ENCODE data around the gene MOB1B.

The MOB1B gene

DNA sequence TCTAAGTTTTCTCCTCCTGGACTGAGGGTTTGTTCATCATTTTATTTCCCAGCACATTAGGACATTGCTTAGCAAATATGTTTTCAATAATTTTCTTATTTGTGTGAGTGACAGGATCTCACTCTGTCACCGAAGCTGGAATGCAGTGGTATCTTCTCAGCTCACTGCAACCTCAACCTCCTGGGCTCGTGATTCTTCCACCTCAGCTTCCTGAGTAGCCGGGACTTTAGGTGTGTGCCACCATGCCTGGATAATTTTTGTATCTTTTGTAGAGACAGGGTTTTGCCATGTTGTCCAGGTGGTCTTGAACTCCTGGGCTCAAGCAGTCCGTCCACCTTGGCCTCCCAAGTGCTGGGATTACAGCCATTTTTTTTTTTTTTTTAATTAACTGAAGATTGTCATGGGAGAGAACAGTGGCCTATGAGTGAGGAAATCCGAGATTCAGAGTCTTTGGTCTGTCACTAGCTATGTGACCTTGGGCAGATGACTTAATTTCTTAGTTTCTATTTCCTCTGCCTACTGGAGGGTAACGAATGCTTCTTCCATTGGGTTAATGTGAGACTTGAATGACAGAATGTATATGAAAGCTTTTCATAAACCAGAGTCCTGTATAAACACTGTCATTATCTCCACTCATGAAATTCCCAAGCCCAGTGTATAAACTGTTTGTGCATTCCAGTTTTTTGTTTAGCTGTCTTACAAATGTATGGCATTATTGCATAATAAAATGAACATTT, 23.9 kb downstream of the MOB1B start:
- Histone ChIP-seq H3K9me3 (ENCODE audit: severe bottlenecking) (no peaks in the 10 kb centered on the region), H3K27ac (ENCODE audit: poor library complexity, severe bottlenecking) (no peak overlapping the region), H3K36me3 (ENCODE audit: low read depth) (no peaks in the 10 kb centered on the region), H3K27me3 (ENCODE audit: insufficient read depth, poor library complexity, severe bottlenecking) (no peaks in the 10 kb centered on the region), H3K4me1 (ENCODE audit: insufficient read depth, poor library complexity, severe bottlenecking) (no peaks in the 10 kb centered on the region), H3K4me3 (ENCODE audit: severe bottlenecking) (no peak overlapping the region)
- DNase-seq (ENCODE audit: low spot score), result no peak
- no peak for ATAC-seq (ENCODE audit: low read depth)
- TF ChIP-seq, protein P1, sequence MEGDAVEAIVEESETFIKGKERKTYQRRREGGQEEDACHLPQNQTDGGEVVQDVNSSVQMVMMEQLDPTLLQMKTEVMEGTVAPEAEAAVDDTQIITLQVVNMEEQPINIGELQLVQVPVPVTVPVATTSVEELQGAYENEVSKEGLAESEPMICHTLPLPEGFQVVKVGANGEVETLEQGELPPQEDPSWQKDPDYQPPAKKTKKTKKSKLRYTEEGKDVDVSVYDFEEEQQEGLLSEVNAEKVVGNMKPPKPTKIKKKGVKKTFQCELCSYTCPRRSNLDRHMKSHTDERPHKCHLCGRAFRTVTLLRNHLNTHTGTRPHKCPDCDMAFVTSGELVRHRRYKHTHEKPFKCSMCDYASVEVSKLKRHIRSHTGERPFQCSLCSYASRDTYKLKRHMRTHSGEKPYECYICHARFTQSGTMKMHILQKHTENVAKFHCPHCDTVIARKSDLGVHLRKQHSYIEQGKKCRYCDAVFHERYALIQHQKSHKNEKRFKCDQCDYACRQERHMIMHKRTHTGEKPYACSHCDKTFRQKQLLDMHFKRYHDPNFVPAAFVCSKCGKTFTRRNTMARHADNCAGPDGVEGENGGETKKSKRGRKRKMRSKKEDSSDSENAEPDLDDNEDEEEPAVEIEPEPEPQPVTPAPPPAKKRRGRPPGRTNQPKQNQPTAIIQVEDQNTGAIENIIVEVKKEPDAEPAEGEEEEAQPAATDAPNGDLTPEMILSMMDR (IDR thresholded peaks at IDR 0.05; ENCODE audit: poor library complexity, severe bottlenecking), result no peak

DNA sequence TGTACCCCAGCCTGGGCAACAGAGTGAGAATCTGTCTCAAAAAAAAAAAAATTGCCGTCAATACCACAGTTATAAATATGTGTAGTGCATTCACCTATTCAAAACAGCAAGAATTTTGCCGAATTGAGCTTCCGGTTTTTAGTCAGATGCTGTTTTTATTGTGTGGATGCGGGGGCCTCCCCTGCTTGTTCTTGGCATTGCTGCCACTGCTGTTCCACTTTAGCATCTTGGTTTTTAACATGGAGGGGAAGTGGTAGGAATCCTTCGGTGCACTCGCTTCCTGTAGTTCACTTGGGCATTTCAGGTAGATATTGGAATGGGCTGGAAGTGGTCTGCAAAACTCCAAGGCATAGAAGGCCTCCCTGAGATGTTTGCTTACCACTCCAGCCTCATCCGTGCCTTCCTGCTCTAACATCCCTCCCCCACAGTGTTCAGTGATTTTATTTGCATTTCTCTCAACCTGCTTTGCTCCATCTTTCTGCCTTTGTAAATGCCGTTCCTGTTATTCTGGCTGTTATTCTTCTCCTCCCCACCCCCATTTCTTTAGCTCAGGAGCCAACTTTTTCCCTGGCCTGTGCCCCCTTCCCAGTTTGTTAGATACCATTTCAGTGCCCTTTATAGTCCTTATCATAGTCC, 25.5 kb downstream of the MOB1B start:
- Histone ChIP-seq H3K4me3 (ENCODE audit: severe bottlenecking) (no peak overlapping the region), H3K9me3 (ENCODE audit: severe bottlenecking) (no peaks in the 10 kb centered on the region)

DNA sequence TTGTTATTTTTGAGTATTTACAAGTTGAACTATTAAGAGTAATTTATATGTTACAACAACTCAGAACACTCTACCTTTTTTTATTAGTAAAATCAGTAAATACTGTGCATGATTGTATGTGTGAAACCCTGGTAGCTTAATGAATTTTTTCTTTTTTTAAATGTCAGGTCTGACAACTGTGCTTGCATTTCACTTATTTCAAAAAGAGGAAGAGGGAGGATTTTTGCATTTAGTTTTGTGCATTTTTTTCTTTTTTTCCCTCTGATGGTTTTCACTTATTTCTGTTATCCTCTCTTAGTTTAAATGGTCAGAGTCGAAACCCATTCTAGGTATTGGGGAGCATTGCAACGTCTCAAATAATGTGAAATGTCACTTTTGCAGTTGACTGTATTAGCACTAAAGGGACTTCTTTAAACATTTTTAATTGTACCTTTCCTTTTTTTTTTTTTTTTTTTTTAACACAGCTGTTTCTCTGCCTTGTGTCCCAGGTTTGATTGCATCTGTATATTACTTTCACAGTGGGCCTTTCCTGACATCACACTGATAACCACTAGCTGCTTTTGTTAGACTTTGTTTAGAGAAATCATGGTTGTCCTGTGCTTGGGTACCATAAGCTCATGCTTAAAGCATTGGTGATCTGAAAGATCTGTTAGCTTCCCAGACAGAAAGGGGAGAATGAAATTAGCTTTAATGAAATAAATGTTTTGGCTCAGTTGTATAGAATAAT, 28.5 kb downstream of the MOB1B start:
- Histone ChIP-seq H3K27ac (ENCODE audit: poor library complexity, severe bottlenecking) (no peak overlapping the region), H3K4me3 (ENCODE audit: severe bottlenecking) (no peak overlapping the region), H3K9me3 (ENCODE audit: severe bottlenecking) (no peaks in the 10 kb centered on the region), H3K36me3 (ENCODE audit: low read depth) (no peaks in the 10 kb centered on the region), H3K27me3 (ENCODE audit: insufficient read depth, poor library complexity, severe bottlenecking) (no peaks in the 10 kb centered on the region), H3K4me1 (ENCODE audit: insufficient read depth, poor library complexity, severe bottlenecking) (no peaks in the 10 kb centered on the region)
- TF ChIP-seq, protein P1 (IDR thresholded peaks at IDR 0.05; ENCODE audit: poor library complexity, severe bottlenecking), result no peak
- DNase-seq (ENCODE audit: low spot score), result no peak
- no peak for ATAC-seq (ENCODE audit: low read depth)

More for the DNA sequence above, 25.5 kb downstream of the MOB1B start:
- Histone ChIP-seq H3K4me1 (ENCODE audit: insufficient read depth, poor library complexity, severe bottlenecking) (no peaks in the 10 kb centered on the region), H3K36me3 (ENCODE audit: low read depth) (no peaks in the 10 kb centered on the region), H3K27ac (ENCODE audit: poor library complexity, severe bottlenecking) (no peak overlapping the region), H3K27me3 (ENCODE audit: insufficient read depth, poor library complexity, severe bottlenecking) (no peaks in the 10 kb centered on the region)
- TF ChIP-seq, protein P1 (IDR thresholded peaks at IDR 0.05; ENCODE audit: poor library complexity, severe bottlenecking), result no peak
- DNase-seq (ENCODE audit: low spot score) (no peak), ATAC-seq (ENCODE audit: low read depth) (no peak)

DNA sequence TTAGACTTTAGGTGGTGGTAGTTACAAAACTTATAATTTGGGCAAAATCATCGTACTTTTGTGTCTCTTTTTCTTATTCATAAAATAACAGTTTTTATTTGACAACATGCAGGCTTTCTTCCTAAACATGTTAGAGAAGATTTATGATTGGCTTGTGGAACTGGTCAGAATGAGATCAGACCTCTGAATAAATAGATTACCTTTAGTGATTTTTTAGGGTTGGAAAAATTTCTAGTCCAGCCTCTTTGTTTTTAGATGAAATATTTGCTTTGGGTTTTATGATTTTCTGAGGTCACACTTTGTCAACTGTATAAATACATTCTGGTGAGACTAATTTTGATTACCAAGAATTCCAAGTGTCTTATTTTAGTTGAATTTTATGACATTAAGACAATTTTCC, 29.2 kb downstream of the MOB1B start:
- Histone ChIP-seq H3K36me3 (ENCODE audit: low read depth) (no peaks in the 10 kb centered on the region), H3K4me1 (ENCODE audit: insufficient read depth, poor library complexity, severe bottlenecking) (no peaks in the 10 kb centered on the region), H3K27ac (ENCODE audit: poor library complexity, severe bottlenecking) (no peak overlapping the region), H3K9me3 (ENCODE audit: severe bottlenecking) (no peaks in the 10 kb centered on the region), H3K4me3 (ENCODE audit: severe bottlenecking) (no peak overlapping the region), H3K27me3 (ENCODE audit: insufficient read depth, poor library complexity, severe bottlenecking) (no peaks in the 10 kb centered on the region)
- ATAC-seq (ENCODE audit: low read depth), result no peak
- no peak for DNase-seq (ENCODE audit: low spot score)
- TF ChIP-seq, protein P1 (IDR thresholded peaks at IDR 0.05; ENCODE audit: poor library complexity, severe bottlenecking), result no peak

Data from RWPE2 (cell line).